ENCODE data around the gene ZNF407.

DNA sequence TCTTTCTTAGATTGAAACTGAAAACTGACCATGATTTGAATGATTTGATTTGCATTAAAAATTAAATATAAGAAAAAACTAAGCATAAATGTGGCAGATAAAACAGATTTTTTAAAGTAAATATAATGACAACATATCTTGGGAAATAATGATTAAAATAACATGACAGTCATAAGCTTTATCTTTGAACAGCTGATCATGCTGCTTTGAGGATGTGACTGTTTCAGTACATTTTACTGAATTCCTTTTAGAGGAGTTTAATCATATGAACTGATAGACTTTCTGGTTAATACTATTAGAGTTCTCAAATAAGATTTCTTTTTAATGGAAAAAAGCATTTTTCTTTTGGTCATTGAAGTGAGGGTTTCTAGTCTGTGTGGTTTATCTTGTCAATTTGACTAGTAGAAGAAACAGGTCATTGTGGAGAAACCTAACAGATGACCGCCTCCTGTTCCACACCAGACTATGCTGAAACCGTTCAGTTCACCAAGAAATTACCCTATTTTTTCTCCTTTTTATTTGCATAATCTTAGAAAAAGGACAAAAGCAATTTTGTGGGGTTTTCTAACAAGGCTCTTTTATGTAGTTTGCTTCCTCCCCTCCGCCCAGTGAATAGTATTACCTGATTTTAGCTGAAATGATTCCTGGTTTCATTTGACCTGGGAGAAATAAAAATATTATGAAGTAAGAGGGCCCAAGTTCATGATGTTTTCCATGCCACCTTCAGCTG, 349.1 kb downstream of the ZNF407 start:
- TF ChIP-seq FOXK1 (CRISPR knock-in tag; IDR thresholded peaks at IDR 0.05; ENCODE audit: borderline replicate concordance, low read depth), result no peak
- no peak for TF ChIP-seq REXO4 (CRISPR knock-in tag; IDR thresholded peaks at IDR 0.05; ENCODE audit: borderline replicate concordance)
- no peak for TF ChIP-seq ZMYM3 (CRISPR knock-in tag; IDR thresholded peaks at IDR 0.05)
